ENCODE data around the gene AGMO.
A peak's percentile ranks its signal among the peaks of the same experiment; 100 is the strongest.

Gene AGMO

DNA sequence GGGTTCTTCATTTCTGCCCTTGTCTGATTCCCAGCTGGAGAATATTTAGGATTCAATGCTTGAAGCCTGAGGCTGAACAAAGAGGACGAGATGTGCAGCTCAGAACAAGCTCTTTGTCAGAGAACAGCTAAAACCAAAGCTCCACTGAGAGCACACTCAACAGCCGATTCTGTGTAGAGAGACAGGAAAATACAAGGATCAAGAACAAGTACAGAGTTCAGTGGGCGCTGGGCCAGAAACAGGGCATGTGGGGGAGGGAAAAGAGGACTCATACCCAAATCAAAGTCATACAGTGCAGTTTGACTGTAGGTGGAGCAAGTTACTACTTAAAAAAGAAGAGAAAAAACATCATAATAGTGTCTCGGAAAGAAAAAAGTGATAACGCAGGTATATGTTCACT is at the start of gene AGMO:
TSS of gene AGMO (minus strand) at position 181 of the 400 bp plus-strand sequence.
- peak; percentile 83 for DNase-seq (ENCODE audit: low spot score)

DNA sequence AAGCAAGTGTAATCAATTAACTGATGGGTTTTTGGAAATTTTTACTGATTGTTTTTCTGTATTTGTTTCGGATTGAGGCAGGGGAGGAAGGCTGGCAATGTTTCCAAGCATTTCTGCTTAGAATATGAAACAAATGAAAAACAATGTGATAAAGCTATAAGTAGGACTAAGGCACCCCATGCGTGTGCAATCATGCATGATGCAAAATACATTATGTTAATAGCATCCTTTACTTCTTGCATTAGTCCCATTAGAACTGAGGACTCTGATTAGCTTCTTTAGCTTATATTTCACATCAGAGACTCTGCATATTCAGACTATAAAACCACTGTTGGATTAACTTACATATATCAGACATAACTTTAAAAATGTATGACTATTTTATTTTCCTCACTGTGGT is 48.7 kb upstream of the AGMO start:
- DNase-seq (ENCODE audit: low spot score), result no peak

DNA sequence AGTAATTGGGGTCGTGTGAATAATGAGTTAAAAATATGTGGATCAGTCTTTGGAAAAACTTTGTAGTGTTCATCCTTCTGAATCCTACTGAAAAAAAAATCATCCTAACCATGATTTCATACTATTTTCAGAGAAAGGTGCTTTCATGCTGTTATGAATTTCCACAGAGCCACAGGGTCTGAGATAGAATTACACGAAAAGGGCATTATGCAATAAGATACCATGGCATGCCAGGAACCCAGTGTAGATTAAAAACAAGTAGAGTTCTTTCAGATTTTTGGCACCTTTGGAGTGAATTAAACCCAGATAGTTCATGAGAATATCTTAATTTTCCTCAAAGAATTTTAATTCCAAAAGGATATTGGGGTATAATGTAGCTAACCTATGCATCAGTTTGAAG is 47.5 kb upstream of the AGMO start:
- no peak for DNase-seq (ENCODE audit: low spot score)

DNA sequence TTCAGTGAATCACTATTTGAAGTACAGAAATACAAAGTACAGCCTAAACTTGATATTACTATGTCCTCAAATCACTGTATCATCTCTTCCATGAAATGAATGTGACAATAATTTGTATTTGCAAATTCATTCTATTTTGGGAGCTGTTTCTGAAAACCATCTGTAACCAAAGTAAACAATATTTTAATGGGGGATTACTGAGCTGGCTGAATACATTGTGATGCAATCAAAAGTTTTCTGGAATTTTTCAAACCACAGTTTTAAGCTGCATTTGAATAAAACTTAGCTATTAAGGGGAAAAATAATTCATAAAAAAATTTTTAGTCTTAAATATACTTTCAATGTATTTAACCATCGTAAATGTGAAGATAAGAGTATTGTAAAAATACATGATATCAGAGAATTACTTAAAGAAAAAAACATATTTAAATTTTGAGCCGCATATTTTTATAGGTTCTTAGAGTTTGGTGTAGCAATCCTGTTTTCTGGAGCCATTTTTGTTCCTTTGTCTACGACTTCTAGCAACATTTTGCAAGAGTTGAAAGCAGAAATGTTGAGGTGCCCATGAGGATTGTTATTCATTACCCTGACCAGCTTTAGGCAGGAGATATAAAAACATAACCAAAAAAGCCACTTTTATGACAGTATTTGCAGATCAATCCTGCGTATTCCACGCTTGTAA is 45.9 kb upstream of the AGMO start:
- no peak for DNase-seq (ENCODE audit: low spot score)

DNA sequence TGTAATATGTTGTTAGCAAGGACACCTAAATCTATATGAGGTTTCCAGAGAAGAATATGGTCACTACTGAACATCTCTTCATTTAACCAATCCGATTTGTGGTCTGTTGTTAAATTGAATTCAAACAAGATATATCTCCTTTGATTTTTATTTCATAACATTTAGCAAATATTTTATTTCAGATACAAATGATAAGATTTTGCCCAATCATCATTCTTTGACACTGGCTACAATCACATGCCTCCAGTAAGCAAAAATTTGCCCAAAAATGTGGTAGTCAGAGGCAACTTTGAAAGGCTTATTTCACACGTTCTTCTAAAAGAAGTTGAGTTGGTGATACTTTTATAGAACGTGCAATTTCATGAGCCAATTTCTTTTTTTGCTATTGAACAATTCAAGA is 44.7 kb upstream of the AGMO start:
- no peak for DNase-seq (ENCODE audit: low spot score)

GRCh38 chr7:15604166-15604565 is 42.4 kb upstream of the AGMO start:
- DNase-seq (ENCODE audit: low spot score), result no peak

GRCh38 chr7:15603124-15603523 is 41.3 kb upstream of the AGMO start:
- no peak for DNase-seq (ENCODE audit: low spot score)

DNA sequence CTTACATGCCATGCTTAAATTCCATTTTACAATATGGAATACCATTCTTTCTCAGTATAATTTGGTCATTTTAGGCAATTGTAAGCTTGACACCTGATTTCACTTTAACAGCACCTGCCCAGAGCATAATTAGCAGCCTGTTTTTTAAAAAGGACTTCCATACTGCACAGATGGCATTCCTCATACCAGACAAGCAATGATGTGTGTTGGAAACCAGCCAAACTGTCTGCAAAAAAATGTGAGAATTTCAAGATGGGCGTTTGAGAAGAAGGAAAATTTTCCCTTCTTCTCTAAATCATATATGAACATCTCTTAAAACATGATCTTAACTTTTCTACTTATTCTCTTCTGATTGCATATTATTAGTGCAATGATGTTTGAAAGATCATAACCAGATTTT is 40.4 kb upstream of the AGMO start:
- DNase-seq (ENCODE audit: low spot score), result no peak

DNA sequence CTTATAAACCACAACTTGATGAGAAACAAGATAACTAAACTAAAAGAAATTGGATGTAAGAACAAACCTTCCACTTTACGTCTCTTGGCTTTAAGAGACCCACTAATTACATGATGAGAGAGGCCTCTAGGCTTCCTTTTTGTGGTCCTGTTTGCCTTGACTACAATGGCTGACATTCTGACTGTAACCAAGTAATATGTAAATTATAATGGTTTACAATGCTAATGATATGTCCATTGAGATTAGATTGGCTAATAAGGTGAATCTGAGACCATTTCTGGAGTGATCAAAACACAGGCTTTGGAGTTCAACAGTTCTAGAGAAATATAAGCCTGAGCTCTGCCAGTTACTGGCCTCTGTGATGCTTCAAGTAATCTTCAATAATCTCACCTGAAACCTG is 39.4 kb upstream of the AGMO start:
- no peak for DNase-seq (ENCODE audit: low spot score)

GRCh38 chr7:15600298-15600697 is 38.5 kb upstream of the AGMO start:
- DNase-seq (ENCODE audit: low spot score), result no peak

- DNase-seq (ENCODE audit: low spot score), result no peak
Measured at GRCh38 chr7:15594461-15594860, 32.6 kb upstream of the AGMO start.

DNA sequence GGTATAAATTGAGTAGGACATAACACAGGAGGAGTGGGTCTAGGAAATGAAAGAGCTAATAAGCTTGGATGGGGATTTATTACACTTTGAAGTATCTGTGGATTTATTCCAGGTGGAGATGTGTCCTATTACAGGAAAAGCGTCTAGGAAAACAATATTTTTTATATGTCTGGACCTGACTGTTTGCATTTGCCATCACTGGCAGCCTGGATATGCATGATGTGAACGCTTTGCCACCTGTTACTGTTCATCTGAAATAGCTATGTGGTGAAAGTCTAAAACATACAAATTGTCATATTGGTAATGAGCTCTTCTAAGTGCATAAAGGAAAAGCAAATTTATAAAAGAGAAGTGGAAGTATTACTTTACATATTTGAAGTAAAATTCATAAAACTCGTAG is 31.6 kb upstream of the AGMO start:
- no peak for DNase-seq (ENCODE audit: low spot score)

DNA sequence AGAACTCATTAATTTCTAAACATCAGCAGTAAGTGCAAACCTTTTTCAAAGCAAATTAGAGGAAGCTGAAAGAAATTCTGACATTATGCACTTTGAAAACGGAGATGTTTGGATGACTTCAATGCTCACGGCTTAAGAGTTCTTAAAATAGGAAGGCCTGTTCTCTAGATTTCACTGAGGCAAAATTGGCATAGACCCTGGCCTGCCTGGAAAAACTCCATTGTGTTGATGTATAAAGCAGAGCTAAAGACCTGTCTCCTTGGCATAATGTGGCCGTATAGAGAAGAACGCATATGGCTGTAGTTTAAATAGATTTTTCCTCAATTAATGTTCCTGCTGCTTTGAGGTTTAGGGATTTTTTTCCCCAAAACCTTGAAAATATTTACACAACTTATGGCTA is 24.5 kb upstream of the AGMO start:
- DNase-seq (ENCODE audit: low spot score), result no peak

GRCh38 chr7:15584575-15584974 is 22.8 kb upstream of the AGMO start:
- no peak for DNase-seq (ENCODE audit: low spot score)

GRCh38 chr7:15582773-15583172 is 21.0 kb upstream of the AGMO start:
- no peak for DNase-seq (ENCODE audit: low spot score)

DNA sequence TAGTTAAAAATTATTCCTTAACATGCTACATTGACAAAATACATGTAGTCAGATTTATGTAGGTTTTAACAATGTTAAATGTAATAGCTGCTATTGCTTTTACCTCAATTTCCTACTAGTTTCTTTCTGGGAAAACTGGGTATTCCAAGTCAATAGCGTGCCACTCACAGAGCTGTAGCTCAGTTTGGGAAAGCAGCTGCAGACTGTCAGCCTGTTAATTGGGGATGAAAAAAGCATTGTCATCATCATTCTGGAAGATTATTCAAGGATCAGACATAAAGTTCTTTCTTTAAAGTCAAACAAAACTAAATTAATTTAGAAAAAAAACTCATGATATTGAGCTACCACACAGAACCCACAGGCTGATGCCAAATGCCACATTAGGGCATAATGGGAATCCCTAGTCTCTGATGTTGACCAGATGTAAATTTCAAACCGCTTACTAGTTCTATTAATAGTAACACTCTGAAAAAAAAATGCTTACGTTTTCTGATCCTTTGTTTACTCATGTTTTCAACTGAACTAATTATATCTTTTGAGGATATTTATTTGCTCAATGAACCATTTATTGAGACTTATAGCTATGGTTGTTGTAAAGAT is 19.6 kb upstream of the AGMO start:
- no peak for DNase-seq (ENCODE audit: low spot score)

GRCh38 chr7:15580604-15581351 is 19.0 kb upstream of the AGMO start:
- DNase-seq (ENCODE audit: low spot score), result no peak

DNA sequence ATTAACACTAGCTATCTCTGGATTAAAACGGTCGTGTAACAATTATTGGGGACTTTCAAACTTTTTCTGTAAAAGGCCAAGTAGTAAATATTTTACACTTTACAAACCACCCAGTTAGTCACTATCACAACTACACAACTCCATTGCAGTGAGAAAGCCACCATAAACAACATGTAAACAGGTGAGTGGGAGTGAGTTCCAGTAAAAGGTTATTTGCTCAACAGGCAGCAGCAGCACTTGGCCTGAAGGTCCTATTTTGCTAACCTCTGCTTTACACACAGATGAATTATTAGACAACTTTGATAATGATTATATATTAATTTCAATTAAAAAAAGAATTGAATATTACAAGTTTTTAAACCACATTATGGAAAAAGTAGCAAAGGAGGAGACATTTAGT is 15.8 kb upstream of the AGMO start:
- no peak for DNase-seq (ENCODE audit: low spot score)

- no peak for DNase-seq (ENCODE audit: low spot score)
Measured at GRCh38 chr7:15571301-15571878, 9.6 kb upstream of the AGMO start.

GRCh38 chr7:15567652-15568051 is 5.8 kb upstream of the AGMO start:
- DNase-seq (ENCODE audit: low spot score), result no peak

- no peak for DNase-seq (ENCODE audit: low spot score)
Measured at GRCh38 chr7:15567036-15567435, 5.2 kb upstream of the AGMO start.

DNA sequence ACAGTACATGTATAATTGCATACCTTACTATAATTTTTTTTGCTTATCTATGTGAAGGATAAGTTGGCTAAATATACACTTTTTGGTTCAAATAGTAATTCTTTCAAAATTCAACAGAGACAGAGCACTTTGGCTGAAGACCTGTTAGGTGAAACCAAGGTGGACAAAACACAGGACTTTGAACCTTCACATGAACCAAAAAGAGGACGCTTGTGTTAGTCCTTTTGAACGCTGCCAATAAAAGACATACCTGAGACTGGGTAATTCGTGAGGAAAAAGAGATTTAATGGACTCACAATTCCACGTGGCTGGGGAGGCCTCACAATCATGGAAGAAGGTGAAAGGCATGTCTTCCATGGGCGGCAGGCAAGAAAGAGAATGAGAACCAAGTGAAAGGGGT is 4.7 kb upstream of the AGMO start:
- no peak for DNase-seq (ENCODE audit: low spot score)

- no peak for DNase-seq (ENCODE audit: low spot score)
Measured at GRCh38 chr7:15560968-15561367, 847 bp downstream of the AGMO start.

Measured in globus pallidus (tissue), 1 donor.